Stimulated activated CD4-positive, alpha-beta T cell treated with anti-CD3 and anti-CD28 coated beads, Interleukin-4, amount 100 ng/mL, for 1 hour (primary cell): ENCODE measurements around the gene SLC2A4.

ENCODE experiments used
- DNase-seq: peaks from one replicate; pipeline ENCODE4 v3.0.0-alpha.2; 2020

Gene SLC2A4

DNA sequence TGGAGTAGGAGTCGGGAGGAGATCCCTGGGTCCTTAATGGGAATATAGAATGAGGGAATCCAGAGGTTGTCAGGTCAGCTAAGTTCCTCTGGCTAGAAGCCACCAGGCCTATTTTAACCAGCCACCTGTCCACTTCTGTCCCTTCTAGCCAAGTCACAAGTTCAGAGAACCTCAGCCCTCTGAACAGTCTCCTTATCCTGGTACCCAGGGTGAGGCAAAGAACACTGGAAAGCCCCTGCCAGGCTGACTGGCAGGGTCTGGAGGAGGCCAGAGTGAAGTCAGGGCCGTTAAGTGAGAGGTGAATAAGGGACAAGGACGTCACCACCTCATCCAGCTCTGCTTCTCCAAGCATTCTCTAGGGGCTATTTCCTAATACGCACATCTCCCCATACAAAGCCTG is 32.7 kb upstream of the SLC2A4 start:
- DNase-seq = no peak

DNA sequence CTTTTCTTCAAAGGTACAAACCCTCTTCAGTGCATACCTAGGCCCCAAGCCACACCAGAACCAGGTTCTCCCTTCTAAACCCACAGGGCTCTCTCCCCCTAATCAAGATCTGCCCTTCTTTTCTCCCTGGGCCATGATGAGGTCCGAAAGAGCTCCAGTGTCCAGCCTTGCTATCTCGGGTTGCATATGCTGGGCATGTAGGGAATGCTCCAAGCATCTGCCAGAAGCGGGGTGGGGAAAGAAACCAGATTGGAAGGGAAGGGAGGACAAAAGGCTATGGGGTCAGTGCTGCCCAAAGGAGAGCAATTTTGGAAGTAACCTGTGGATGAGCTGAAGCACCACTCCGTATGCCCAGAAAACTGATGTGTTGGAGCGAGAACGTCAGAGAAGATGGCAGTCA is 32.3 kb upstream of the SLC2A4 start:
- DNase-seq = no peak

DNA sequence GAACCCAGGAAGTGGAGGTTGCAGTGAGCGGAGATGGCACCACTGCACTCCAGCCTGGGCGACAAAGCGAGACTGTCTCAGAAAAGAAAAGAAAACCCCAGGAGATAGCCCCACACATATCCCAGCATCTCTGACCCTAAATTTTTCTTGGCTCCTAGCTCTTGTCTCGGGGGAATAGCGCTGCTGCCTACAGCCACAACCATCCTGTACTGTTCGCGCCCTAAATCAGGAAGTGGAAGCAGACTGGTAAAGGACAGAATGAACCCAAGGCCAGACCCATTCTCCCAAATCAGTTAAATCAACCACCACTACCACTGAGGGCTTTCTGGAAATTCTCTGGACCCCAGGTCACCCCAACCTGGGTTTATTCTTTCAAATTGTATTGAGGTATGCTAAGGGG is 31.7 kb upstream of the SLC2A4 start:
- no peak for DNase-seq

DNA sequence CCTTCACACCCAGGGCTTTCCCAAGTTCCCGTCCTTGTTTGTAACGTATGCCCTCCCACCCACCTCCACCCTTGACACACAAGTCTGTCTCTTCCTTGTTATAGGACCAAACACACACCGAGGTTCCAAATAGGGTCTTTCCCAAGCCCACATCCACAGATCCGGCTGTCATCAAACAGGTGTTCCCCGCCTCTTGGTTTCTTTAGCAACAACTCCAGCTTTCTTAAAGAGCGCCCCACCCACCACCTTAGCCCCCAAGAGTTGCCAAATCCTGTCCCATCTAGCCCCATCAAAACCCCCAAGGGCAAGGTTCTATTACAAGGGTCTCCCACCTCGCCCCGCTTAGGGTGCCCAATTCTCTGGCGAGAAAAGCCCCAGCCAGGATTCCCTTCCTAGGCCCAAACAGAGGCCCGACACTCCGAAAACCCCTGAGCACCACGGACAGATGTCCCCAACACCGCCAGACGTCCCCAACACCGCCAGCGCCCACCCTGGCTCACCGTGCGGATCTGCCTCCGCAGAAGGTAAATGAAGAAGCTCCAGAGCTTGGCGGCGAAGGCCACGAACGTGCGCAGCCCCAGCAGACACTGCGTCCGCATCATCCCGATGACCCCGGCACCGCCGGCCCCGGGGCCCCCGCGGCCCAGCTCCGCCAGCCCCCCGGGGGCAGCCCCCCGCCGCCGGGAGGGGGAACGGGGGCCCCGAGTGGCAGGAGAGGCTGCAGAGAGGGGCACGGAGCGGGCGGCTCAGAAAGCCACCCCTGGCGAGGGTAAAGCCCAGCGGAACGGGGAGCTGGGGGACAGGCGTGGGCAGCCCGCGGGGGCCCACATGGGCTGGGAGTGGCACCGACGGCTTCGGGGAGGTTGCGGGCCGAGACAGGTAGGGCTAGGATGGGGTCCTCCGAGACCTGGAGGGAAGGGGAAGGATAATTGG is 30.6 kb upstream of the SLC2A4 start:
- peak; percentile 29 for DNase-seq

DNA sequence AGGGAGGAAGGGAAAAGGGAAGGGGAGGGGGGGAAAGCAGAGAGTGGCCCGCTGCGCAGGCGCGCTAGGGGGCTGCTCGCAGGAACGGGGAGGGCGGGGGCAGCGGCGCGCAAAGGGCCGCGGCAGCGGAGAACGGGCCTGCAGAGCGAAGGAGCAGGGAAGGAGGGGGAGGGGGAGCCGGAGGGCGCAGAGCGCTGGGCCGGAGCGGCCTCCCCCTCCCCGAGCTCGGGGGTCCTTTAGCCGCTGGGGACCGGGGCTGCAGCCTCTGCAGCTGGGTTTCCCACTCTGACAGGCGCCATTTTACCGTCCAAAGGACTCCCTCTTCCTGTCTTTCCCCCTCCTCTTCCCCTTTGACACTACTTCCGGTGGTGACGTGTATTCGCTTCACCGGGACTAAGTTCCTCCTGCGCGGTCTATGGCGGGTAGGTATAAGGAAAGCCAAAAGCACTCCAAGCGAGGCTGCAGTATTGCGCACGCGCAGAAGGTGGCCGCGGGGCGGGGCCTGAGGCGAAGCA is 29.8 kb upstream of the SLC2A4 start, which contains the start of gene CTDNEP1:
Gene CTDNEP1 (minus strand): TSS at position 74 of the 515 bp plus-strand sequence. CDS start 438 bp downstream, outside the sequence.
- peak; percentile 97 for DNase-seq

DNA sequence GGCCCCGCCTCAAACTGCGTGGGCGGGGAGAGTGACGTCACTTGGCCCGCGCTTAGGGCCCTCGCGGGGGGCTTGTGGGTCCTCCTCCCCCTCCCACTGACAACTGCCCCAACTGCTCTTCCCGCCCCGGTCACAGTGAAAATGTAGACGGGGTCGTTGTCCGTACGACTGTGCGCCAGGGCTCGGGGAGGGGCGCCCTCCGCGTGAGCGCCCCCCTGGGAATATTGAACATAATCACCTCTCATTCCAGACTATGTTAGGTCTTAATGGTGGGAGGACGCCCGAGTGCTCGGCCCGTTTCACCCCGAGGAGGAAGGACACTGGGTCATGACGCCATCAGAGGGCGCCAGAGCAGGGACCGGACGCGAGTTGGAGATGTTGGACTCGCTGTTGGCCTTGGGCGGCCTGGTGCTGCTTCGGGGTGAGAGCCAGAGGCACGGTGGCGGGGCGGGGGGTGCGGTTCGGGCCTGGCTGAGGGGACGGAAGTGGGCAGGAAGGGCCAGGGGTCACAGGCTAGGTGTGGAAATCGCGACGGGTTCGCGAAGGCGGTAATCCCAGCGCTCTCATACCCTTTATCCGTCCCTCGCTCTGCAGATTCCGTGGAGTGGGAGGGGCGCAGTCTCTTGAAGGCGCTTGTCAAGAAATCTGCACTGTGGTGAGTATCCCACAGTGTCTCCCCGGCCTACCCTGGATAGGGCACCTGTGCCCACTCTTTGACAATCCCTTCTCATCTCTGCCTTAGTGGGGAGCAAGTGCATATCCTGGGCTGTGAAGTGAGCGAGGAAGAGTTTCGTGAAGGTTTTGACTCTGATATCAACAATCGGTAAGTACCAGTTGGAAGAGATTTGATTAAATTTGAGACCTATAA is 29.1 kb upstream of the SLC2A4 start, which contains the start of gene ELP5:
Gene ELP5 (plus strand): TSS at position 40 of the 868 bp plus-strand sequence. CDS start 336 bp downstream, at position 376.
- DNase-seq = peak; percentile 85

DNA sequence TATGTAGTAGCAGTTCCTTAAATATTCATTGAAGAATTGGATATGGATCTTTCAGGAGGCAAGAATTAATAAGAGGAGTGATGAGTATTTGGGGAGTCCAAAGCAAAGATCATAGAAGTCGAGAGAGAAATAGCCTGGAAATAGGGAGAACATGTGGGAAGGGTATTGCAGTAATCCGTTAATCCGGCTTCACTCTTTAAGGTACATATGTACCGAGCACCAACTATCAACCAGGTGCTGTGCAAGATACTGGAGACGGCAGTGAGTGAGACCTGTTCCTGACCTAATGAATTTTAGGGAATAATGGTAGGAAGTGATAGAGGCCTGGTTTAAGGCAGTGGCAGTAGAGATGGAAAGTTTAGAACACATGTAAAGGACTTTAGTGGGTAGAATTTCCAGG is 28.4 kb upstream of the SLC2A4 start:
- DNase-seq = no peak

DNA sequence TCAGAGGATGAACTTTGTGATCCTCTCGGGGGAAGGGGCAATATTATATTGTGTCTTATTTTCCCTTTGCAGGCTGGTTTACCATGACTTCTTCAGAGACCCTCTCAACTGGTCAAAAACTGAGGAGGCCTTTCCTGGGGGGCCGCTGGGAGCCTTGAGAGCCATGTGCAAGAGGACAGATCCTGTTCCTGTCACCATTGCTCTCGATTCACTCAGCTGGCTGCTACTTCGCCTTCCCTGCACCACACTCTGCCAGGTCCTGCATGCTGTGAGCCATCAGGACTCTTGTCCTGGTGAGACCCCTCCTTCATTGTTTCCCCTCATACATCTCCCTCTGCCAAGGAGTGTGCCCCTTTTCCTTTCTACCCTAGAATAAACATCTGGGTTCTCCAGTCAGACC is 27.0 kb upstream of the SLC2A4 start:
- DNase-seq = no peak

DNA sequence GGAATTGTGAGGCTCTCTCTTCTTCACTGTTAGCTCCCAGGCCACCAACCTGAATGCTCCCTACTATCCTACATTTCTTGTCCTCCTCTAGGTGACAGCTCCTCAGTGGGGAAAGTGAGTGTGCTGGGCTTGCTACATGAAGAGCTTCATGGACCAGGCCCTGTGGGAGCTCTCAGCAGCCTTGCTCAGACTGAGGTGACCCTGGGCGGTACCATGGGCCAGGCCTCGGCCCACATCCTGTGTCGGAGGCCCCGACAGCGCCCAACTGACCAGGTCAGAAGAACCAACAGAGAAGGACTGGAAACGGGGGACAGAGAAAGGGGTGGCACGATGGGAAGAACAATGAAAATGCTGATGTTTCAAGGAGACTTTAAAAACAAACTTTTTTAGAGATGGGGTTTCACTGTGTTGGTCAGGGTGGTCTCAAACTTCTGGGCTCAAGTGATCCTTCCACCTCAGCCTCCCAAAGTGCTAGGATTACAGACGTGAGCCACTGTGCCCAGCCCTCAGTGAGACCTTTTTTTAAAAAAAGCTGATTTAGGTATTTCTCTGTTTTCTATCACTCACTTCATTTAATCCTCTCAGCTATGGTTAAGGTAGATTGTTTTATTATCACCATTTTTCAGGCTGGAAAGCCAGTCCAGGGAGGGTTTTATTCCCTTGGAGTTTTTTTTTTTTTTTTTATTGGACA is 24.6 kb upstream of the SLC2A4 start:
- DNase-seq = no peak

DNA sequence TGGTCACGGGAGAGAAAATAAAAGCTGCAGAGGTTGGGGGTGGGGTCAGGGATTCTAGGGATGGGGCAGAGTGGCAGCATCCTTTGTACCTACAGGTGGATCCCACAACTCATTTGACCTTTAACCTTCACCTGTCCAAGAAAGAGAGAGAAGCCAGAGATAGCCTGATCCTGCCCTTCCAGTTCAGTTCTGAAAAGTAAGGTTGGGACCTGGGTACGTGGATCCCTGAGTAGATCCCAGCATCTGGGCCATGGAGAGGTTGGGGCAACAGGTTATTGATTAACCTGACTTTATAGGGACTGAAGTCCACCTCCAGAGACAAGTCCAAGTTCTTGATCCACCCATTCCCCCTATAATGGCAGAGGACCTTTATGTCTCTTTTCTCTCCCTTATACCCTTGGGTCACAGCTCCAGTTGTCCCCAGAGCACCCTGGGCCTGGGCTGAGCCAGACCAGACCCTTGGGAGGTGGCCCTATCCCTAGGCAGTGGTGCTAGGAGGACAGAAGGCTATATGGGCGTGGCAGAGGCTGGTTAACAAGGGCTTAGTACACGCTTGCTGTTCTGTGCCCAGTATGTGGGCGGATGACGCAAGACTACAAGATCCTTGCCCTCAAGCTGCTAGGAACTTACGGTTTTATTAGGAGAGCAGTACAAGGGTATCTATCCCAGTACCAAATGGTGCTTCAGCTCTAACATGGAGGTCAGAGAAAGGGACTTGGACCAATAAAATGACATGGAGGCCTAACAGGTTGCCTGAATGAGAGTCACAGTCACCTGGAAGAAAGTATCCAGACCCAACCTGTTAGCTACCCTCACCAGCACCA is 22.6 kb upstream of the SLC2A4 start:
- DNase-seq = no peak

DNA sequence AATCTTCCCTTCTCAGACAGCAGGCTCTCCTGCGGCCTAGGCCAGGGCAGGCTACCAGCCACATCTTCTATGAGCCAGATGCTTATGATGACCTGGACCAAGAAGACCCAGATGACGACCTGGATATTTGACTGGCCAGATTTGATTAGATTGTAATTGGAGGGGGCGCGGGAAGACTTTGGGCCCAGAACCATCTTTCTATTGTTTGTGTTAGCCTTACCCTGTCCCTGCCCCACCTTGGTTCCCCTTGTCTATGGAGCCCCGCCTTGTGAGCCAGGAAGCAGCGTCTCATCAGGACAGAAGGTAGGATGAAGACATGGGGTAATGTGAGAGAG is 22.0 kb upstream of the SLC2A4 start:
- no peak for DNase-seq

DNA sequence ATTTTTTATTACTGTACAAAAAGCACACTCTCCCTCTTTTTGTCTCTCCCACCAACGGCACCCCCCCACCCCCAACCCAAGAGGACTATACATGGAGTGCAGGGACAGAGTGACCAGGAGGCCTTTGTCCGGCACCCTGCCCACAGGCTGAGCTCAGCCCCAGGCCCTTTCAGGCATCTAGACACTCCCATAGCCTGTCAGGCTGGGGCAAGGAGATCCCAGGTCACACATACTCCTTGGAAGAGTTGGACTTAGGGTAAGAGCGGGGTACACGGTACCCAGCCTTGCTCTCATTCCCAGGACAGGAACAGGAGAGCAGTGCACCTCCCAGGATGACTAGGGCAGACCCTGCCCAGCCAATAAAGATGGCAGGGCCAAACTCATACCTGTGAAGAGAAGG is 21.4 kb upstream of the SLC2A4 start:
- DNase-seq = no peak

DNA sequence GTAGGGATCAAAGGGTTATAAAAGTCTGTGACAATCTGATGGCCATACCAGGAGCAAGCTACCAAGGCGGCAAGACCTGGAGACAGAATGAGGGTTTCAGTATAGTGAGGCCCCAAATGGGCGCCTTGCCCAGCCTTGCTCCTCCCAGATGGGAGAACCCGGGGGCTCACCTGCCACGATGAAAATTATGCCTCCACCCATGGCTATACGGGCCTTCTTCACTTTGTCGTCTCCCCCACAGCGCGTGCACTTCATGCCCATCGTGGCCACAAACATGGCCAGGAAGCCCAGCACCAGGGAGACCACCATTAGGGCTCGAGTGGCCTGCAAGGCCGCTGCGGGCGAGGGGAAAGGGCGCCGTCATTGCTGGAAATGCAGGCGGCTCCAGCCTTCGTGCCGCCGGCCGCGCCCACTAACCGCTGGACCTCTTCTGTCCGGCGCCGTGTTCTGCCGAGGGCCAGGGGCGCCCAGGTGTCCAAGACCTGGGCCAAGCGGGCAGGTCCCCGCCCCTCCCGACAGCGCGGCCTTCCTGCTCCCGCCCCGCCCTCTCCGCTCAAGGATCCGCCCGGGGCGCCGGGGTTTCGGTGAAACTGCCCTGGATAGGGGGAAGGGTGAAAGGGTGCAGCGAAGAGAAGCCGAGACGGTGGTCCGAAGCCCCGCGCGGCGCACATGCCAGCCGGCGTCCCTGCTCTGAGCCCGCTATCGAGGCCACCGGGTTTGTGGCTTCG is 20.7 kb upstream of the SLC2A4 start:
- DNase-seq = peak; percentile 47

DNA sequence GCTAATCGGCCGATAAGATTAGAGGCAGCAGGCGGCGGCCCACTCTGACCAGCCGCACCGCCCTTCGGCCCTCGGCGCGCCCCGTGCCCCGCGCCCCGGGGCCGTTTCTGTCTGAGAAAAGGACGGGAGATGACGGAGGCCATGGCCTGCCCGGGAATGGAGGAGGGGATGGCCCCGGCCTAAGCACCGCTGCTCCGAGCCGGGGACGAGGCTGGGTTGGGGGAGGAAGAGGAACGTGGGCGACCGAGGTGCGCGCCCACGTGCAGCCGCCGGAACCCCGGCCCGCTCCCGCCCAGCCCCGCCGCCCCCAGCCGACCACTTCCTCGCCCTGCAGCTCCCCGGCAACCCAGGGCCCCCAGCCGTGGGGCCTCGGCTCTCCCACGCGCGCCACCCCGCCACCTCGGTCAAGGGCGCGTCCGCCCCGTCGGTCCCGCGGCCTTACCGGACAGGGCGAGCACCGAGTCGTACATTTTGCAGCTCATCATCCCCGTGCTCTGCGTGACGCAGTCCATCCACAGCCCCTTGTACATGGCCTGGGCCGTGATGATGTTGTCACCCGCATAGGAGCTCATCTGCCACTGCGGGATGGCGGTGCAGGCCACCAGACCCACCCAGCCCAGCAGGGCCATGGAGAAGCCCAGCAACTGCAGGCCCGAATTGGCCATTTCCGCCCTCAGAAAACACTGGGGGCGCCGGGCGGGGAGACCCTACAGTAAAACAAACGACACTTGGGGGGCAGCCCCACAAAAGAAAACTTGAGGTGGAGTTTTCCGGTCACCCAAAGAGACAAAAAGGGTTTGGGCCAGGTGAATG is 19.9 kb upstream of the SLC2A4 start:
- DNase-seq = peak; percentile 32

DNA sequence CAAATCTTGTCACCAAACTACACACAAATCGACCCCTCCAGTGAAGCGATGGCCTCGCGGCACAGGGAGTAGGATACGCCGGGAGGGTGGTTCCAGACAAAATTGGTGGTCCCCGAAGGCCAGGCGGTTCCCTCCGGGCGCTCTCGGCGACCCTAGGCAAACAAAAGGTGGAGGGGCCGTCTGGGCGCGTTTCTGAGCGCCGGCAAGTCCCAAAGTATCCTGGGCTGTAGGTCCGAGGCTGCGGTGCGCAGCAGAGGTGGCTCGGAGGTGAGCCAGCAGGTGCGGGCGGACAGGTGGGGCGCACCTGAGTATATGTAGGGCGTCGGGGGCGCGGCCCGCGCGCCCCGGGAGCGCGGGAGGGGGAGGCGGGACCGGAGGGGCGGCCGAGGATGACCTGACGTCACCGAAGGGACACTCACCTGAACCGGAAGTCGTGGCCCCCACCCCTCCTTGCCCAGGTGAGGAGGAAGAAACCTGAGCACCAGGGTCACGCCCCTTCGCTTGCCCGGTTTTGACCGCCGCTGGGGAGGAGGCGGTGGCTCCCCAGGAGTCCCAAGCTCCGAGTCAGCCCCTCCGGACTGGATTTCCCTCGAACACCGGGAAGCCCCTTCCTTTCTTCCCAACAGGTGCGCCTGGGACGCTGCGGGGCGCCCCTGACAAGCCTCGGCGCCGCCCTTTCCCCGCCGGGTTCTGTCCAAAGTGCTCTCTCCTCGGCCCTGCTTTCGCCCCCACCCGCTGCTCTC is 19.2 kb upstream of the SLC2A4 start, which contains the start of gene CLDN7:
Gene CLDN7 (minus strand): TSS at position 287 of the 743 bp plus-strand sequence. CDS start 435 bp downstream, outside the sequence.
- no peak for DNase-seq

DNA sequence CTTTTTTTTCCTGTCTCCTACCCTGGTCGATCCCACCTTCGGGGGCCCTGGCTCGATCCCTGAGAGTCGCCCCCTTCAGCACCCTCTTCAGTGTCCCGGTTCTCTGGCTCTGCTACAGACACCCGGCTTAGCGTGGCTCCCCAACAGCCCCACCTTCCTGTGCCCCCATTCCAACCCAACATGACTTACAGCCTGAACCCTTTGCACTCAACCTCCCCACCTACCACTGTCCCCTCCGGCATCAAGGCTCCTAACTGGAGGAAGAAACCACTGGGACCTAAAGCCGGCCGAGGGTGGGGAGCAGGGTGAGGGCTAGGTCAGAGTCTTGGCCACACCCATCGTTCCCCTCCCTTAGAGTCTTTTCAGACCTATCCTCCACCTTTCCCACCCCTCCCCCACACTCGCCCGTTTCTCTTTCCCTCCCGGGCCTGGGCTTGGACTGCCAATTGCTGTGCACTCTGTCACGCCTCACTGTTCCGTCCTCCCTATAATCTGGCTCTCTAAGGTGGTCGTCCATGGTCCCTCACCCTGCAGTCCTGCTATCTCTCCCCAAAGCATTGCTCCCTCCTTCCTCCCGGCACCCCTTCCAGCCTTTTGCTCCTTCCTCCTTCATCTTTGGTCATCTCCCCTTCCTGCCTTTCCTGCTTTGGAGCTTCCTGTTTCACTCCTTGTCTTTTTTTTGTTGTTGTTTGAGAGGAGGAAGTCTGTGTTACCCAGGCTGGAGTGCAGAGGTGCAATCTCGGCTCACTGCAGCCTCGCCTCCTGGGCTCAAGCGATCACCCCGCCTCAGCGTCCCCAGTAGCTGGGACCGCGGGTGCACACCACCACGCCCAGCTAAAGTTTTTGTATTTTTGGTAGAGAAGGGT is 18.4 kb upstream of the SLC2A4 start:
- DNase-seq = peak; percentile 17

DNA sequence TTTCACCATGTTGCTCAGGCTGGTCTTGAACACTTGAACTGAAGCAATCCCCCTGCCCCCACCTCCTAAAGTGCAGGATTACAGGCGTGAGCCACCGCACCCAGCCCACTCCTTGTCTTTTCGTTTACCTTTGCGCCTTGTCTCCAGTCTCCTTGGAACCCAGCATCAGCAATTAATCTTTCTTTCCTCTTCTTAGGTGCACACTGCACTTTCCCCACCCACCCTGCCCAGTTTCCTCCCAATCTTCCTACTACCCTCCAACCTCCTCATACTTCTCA is 17.8 kb upstream of the SLC2A4 start:
- DNase-seq = no peak

DNA sequence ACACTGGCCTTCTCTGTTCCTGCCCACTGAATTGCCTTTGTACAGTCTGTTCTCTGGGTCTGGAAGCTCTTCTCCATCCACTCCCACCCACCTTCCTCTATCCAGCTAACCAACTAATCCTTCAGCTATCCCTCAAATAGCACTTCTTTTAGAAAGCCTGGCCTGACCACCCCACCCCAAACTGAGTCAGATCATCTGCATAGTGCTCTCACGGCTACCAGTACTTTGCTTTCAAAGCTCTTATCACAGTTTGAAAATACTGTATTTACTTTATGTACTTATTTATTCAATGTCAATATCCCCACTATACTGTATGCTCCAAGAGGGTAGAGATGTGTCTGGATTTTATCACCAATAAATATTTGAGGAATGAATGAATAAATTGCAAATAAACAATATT is 14.7 kb upstream of the SLC2A4 start:
- DNase-seq = no peak

DNA sequence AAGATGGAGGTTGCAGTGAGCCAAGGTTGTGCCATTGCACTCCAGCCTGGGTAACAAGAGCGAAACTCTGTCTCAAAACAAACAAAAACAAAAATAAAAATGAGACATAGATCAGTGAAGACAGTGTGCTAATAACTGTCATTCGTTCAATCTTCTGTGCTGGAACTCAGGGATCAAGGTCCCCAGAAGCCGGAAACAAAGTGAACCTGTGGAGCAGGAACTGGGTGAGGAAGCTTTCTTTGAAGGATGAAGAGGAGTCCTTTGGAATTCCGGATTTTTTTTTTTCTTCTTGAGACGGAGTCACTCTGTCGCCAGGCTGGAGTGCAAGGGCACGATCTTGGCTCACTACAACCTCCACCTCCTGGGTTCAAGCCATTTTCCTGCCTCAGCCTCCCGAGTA is 2.1 kb upstream of the SLC2A4 start:
- DNase-seq = no peak
